Astrocyte (in vitro differentiated cells and primary cell): Measurements from ENCODE around the gene ACTN2.

ENCODE experiments used
- CTCF ChIP-seq: IDR thresholded peaks from 2 replicates; pipeline ENCODE4 v1.5.1; 2011; ENCODE audit warnings: low read depth, mild to moderate bottlenecking, inconsistent platforms, low read length, moderate library complexity; ENCODE audit not compliant: insufficient read depth
- EZH2 ChIP-seq: IDR thresholded peaks from 2 replicates; pipeline ENCODE4 v1.6.1; 2012; ENCODE audit warnings: mild to moderate bottlenecking, low read length, inconsistent platforms; ENCODE audit not compliant: insufficient read depth

GRCh38 chr1:236812334-236813030, 126.2 kb downstream of the ACTN2 start:
- TF ChIP-seq CTCF = no peak
- TF ChIP-seq EZH2 = no peak
